Mesendoderm (in vitro differentiated cells): Measurements from ENCODE around the gene ZNF638.
A peak's percentile ranks its signal among the peaks of the same experiment; 100 is the strongest.

Experiments
- DNase-seq: peaks from one replicate; pipeline ENCODE4 v3.0.0; 2013
- H2AK5ac ChIP-seq: 2 replicates; pipeline ENCODE4 v1.6.1; 2013; ENCODE audit warnings: low read length, inconsistent platforms
- H2BK120ac ChIP-seq: 2 replicates; pipeline ENCODE4 v1.6.1; 2013; ENCODE audit warnings: low read depth, mild to moderate bottlenecking, low read length, moderate library complexity, mixed read lengths
- H2BK15ac ChIP-seq: replicated peaks from 2 replicates; pipeline ENCODE4 v1.6.1; 2013; ENCODE audit warnings: low read depth, mild to moderate bottlenecking, moderate library complexity
- H2BK5ac ChIP-seq: 2 replicates; pipeline ENCODE4 v1.6.1; 2013; ENCODE audit warnings: low read length, inconsistent platforms
- H3K18ac ChIP-seq: 2 replicates; pipeline ENCODE4 v1.6.1; 2013; ENCODE audit warnings: mild to moderate bottlenecking, low read length, mixed read lengths
- H3K23ac ChIP-seq: one replicate; pipeline ENCODE4 v1.6.1; 2013; ENCODE audit warnings: low read length
- H3K27ac ChIP-seq: 2 replicates; pipeline ENCODE4 v1.5.1; 2013; ENCODE audit warnings: low read depth, mild to moderate bottlenecking, inconsistent platforms, low read length, moderate library complexity
- H3K27me3 ChIP-seq: 2 replicates; pipeline ENCODE4 v1.6.1; 2013; ENCODE audit warnings: low read length, control low read depth, mild to moderate bottlenecking, inconsistent platforms; ENCODE audit not compliant: insufficient read depth, poor library complexity
- H3K36me3 ChIP-seq: 2 replicates; pipeline ENCODE4 v1.6.1; 2013; ENCODE audit warnings: low read length, inconsistent platforms; ENCODE audit not compliant: control insufficient read depth, insufficient read depth
- H3K4ac ChIP-seq: one replicate; pipeline ENCODE4 v1.6.1; 2013; ENCODE audit warnings: low read depth, mild to moderate bottlenecking, low read length, moderate library complexity
- H3K4me1 ChIP-seq: 2 replicates; pipeline ENCODE4 v1.6.1; 2013; ENCODE audit warnings: low read depth, low read length, inconsistent platforms; ENCODE audit not compliant: control insufficient read depth
- H3K4me2 ChIP-seq: 2 replicates; pipeline ENCODE4 v1.6.1; 2013; ENCODE audit warnings: low read length
- H3K4me3 ChIP-seq: 2 replicates; pipeline ENCODE4 v1.5.1; 2013; ENCODE audit warnings: mild to moderate bottlenecking, low read length
- H3K56ac ChIP-seq: one replicate; pipeline ENCODE4 v1.6.1; 2013; ENCODE audit warnings: low read length
- H3K79me1 ChIP-seq: 2 replicates; pipeline ENCODE4 v1.6.1; 2013; ENCODE audit warnings: low read length, inconsistent platforms
- H3K79me2 ChIP-seq: 2 replicates; pipeline ENCODE4 v1.6.1; 2013; ENCODE audit warnings: mild to moderate bottlenecking, low read length; ENCODE audit not compliant: control insufficient read depth, insufficient read depth
- H3K9ac ChIP-seq: 2 replicates; pipeline ENCODE4 v1.6.1; 2013; ENCODE audit warnings: low read length, inconsistent platforms
- H4K5ac ChIP-seq: one replicate; pipeline ENCODE4 v1.6.1; 2013; ENCODE audit warnings: low read length
- H4K8ac ChIP-seq: one replicate; pipeline ENCODE4 v1.6.1; 2013; ENCODE audit warnings: low read depth, mild to moderate bottlenecking, control low read depth, low read length, moderate library complexity
- WGBS: extraction: QIAGEN DNeasy Blood & Tissue Kit; methylation state at CpG from one replicate; pipeline ENCODE4 v1.1.7; 2013; ENCODE audit warnings: low lambda C conversion rate, missing lambda C conversion rate; ENCODE audit not compliant: insufficient coverage; ENCODE audit errors: extremely low coverage; 5-methylcytosine and 5-hydroxymethylcytosine counted together

Gene ZNF638

GRCh38 chr2:71362447-71362846 is 30.9 kb downstream of the ZNF638 start:
- Histone ChIP-seq H3K4me3 (no peak overlapping the region), H3K27ac (no peak overlapping the region), H3K4me2 (no peak overlapping the region), H4K8ac (no peak overlapping the region), H3K27me3 (no peaks in the 10 kb centered on the region), H3K4ac (no peak overlapping the region), H3K79me2 (peaks cover 10% of the 10 kb centered on the region), H2BK15ac (no peak overlapping the region), H4K5ac (no peak overlapping the region), H3K4me1 (no peaks in the 10 kb centered on the region), H3K18ac (no peak overlapping the region), H3K36me3 (peaks cover 3% of the 10 kb centered on the region), H2BK120ac (no peak overlapping the region), H3K79me1 (peaks cover 13% of the 10 kb centered on the region), H3K23ac (no peak overlapping the region), H3K56ac (no peak overlapping the region), H3K9ac (no peak overlapping the region), H2BK5ac (no peak overlapping the region), H2AK5ac (no peak overlapping the region)
- WGBS: no CpG with 5 or more reads among the region's 2 CpGs
- no peak for DNase-seq

GRCh38 chr2:71370015-71370414 is 38.4 kb downstream of the ZNF638 start:
- Histone ChIP-seq H2AK5ac (no peak overlapping the region), H3K4me2 (no peak overlapping the region), H2BK120ac (no peak overlapping the region), H3K79me1 (peaks cover 5% of the 10 kb centered on the region), H3K4me3 (no peak overlapping the region), H3K27ac (no peak overlapping the region), H2BK5ac (no peak overlapping the region), H3K18ac (no peak overlapping the region), H3K56ac (no peak overlapping the region), H3K23ac (no peak overlapping the region), H3K9ac (no peak overlapping the region), H3K27me3 (no peaks in the 10 kb centered on the region), H3K79me2 (no peaks in the 10 kb centered on the region), H4K5ac (no peak overlapping the region), H4K8ac (no peak overlapping the region), H3K4me1 (no peaks in the 10 kb centered on the region), H3K4ac (no peak overlapping the region), H2BK15ac (no peak overlapping the region), H3K36me3 (peaks cover 1% of the 10 kb centered on the region)
- WGBS: no CpG with 5 or more reads among the region's 2 CpGs
- DNase-seq: no peak

- Histone ChIP-seq H2BK5ac (no peak overlapping the region), H2AK5ac (no peak overlapping the region), H3K79me1 (peaks cover 3% of the 10 kb centered on the region), H4K8ac (no peak overlapping the region), H3K9ac (no peak overlapping the region), H4K5ac (no peak overlapping the region), H2BK120ac (no peak overlapping the region), H3K79me2 (no peaks in the 10 kb centered on the region), H3K36me3 (peaks cover 1% of the 10 kb centered on the region), H3K4me2 (no peak overlapping the region), H3K4ac (no peak overlapping the region), H3K56ac (no peak overlapping the region), H3K27ac (no peak overlapping the region), H3K4me3 (no peak overlapping the region), H3K4me1 (no peaks in the 10 kb centered on the region), H3K23ac (no peak overlapping the region), H2BK15ac (no peak overlapping the region), H3K18ac (no peak overlapping the region), H3K27me3 (no peaks in the 10 kb centered on the region)
- DNase-seq: no peak
- WGBS: no CpG with 5 or more reads among the region's 1 CpG
Observed at GRCh38 chr2:71372042-71372441, 40.5 kb downstream of the ZNF638 start.

GRCh38 chr2:71379086-71379485 is 47.5 kb downstream of the ZNF638 start:
- H3K18ac ChIP-seq: no peak overlapping the region
- no peak overlapping the region for H4K5ac ChIP-seq
- no CpG with 5 or more reads among the region's 4 CpGs for WGBS
- no peak overlapping the region for H3K27ac ChIP-seq
- H3K9ac ChIP-seq: no peak overlapping the region
- H2BK5ac ChIP-seq: no peak overlapping the region
- no peaks in the 10 kb centered on the region for H3K4me1 ChIP-seq
- H3K56ac ChIP-seq: no peak overlapping the region
- no peak overlapping the region for H3K4me3 ChIP-seq
- no peaks in the 10 kb centered on the region for H3K27me3 ChIP-seq
- no peak overlapping the region for H3K23ac ChIP-seq
- H3K79me2 ChIP-seq: no peaks in the 10 kb centered on the region
- DNase-seq: peak; percentile 13
- H3K36me3 ChIP-seq: peaks cover 3% of the 10 kb centered on the region
- no peak overlapping the region for H2BK120ac ChIP-seq
- H4K8ac ChIP-seq: no peak overlapping the region
- H2AK5ac ChIP-seq: no peak overlapping the region
- H3K79me1 ChIP-seq: peaks cover 6% of the 10 kb centered on the region
- no peak overlapping the region for H2BK15ac ChIP-seq
- H3K4ac ChIP-seq: no peak overlapping the region
- H3K4me2 ChIP-seq: no peak overlapping the region

GRCh38 chr2:71380665-71381064 is 49.1 kb downstream of the ZNF638 start:
- no peak overlapping the region for H3K56ac ChIP-seq
- H3K4me1 ChIP-seq: no peaks in the 10 kb centered on the region
- no peaks in the 10 kb centered on the region for H3K27me3 ChIP-seq
- no peak overlapping the region for H2BK120ac ChIP-seq
- no CpG with 5 or more reads among the region's 3 CpGs for WGBS
- no peak overlapping the region for H3K4me2 ChIP-seq
- H2BK15ac ChIP-seq: no peak overlapping the region
- no peak overlapping the region for H3K23ac ChIP-seq
- no peak overlapping the region for H2AK5ac ChIP-seq
- H3K79me2 ChIP-seq: no peaks in the 10 kb centered on the region
- H2BK5ac ChIP-seq: no peak overlapping the region
- H4K8ac ChIP-seq: no peak overlapping the region
- no peak for DNase-seq
- H3K9ac ChIP-seq: no peak overlapping the region
- no peak overlapping the region for H3K27ac ChIP-seq
- H3K18ac ChIP-seq: no peak overlapping the region
- H3K4ac ChIP-seq: no peak overlapping the region
- peaks cover 6% of the 10 kb centered on the region for H3K79me1 ChIP-seq
- H3K36me3 ChIP-seq: peaks cover 2% of the 10 kb centered on the region
- H4K5ac ChIP-seq: no peak overlapping the region
- no peak overlapping the region for H3K4me3 ChIP-seq

GRCh38 chr2:71385012-71385411 is 53.4 kb downstream of the ZNF638 start:
- Histone ChIP-seq H3K9ac (no peak overlapping the region), H2BK5ac (no peak overlapping the region), H3K27me3 (no peaks in the 10 kb centered on the region), H2AK5ac (no peak overlapping the region), H3K79me1 (no peaks in the 10 kb centered on the region), H4K8ac (no peak overlapping the region), H3K4ac (no peak overlapping the region), H3K23ac (no peak overlapping the region), H3K4me1 (no peaks in the 10 kb centered on the region), H4K5ac (no peak overlapping the region), H3K56ac (no peak overlapping the region), H3K4me3 (no peak overlapping the region), H3K27ac (no peak overlapping the region), H3K18ac (no peak overlapping the region), H3K36me3 (peaks cover 13% of the 10 kb centered on the region), H2BK15ac (no peak overlapping the region), H2BK120ac (no peak overlapping the region), H3K4me2 (no peak overlapping the region), H3K79me2 (no peaks in the 10 kb centered on the region)
- no peak for DNase-seq
- WGBS: no CpG with 5 or more reads among the region's 1 CpG
